Activated T-cell treated with anti-CD3 and anti-CD28 coated beads, Interleukin-2, amount 50 U/mL, for 1 hour (primary cell): Measurements from ENCODE around the gene ZSCAN32.

Experiments used
- DNase-seq: peaks from one replicate; pipeline ENCODE4 v3.0.0-alpha.2; 2020

The ZSCAN32 gene

GRCh38 chr16:3400779-3401688 is at the start of gene ZSCAN32, which contains the start of gene ZNF174:
Gene ZSCAN32, minus strand, starts transcription at chr16:3401004. Its CDS starts 3,447 bp downstream, at chr16:3397557.
Gene ZNF174, plus strand, starts transcription at chr16:3401215. Its CDS starts 790 bp downstream, at chr16:3402005.
- peak; percentile 96 for DNase-seq

- no peak for DNase-seq
Observed at GRCh38 chr16:3444032-3444388, 43.2 kb upstream of the ZSCAN32 start.

- DNase-seq = peak; percentile 70
Observed at GRCh38 chr16:3443108-3444031, 42.6 kb upstream of the ZSCAN32 start, which contains the start of the genes NAA60 and ZNF597. Gene NAA60, plus strand, starts transcription at chr16:3443680. Its CDS starts 32,548 bp downstream, at chr16:3476228. Gene ZNF597, minus strand, starts transcription at chr16:3443504. Its CDS starts 351 bp downstream, at chr16:3443153.

- no peak for DNase-seq
Observed at GRCh38 chr16:3439637-3440036, 38.8 kb upstream of the ZSCAN32 start.

- no peak for DNase-seq
Observed at GRCh38 chr16:3434373-3434772, 33.6 kb upstream of the ZSCAN32 start.

GRCh38 chr16:3431779-3432219 is 31.0 kb upstream of the ZSCAN32 start:
- peak; percentile 36 for DNase-seq

- DNase-seq = no peak
Observed at GRCh38 chr16:3413730-3414379, 13.1 kb upstream of the ZSCAN32 start.

- no peak for DNase-seq
Observed at GRCh38 chr16:3408561-3409197, 7.9 kb upstream of the ZSCAN32 start.

- DNase-seq = no peak
Observed at GRCh38 chr16:3401719-3402397, 1.1 kb upstream of the ZSCAN32 start.

GRCh38 chr16:3400446-3400778 is 392 bp downstream of the ZSCAN32 start:
- no peak for DNase-seq

- no peak for DNase-seq
Observed at GRCh38 chr16:3389663-3390338, 11.0 kb downstream of the ZSCAN32 start.

- no peak for DNase-seq
Observed at GRCh38 chr16:3388325-3388724, 12.5 kb downstream of the ZSCAN32 start.

GRCh38 chr16:3383045-3383448 is 17.8 kb downstream of the ZSCAN32 start:
- no peak for DNase-seq

- no peak for DNase-seq
Observed at GRCh38 chr16:3377917-3378316, 22.9 kb downstream of the ZSCAN32 start.

- no peak for DNase-seq
Observed at GRCh38 chr16:3375680-3376079, 25.1 kb downstream of the ZSCAN32 start.

GRCh38 chr16:3369073-3369472 is 31.7 kb downstream of the ZSCAN32 start:
- no peak for DNase-seq

- peak; percentile 81 for DNase-seq
Observed at GRCh38 chr16:3364774-3365427, 35.9 kb downstream of the ZSCAN32 start.

GRCh38 chr16:3363793-3364192 is 37.0 kb downstream of the ZSCAN32 start:
- no peak for DNase-seq

- no peak for DNase-seq
Observed at GRCh38 chr16:3362931-3363330, 37.9 kb downstream of the ZSCAN32 start.

- DNase-seq = no peak
Observed at GRCh38 chr16:3358871-3359270, 41.9 kb downstream of the ZSCAN32 start.

GRCh38 chr16:3356118-3356517 is 44.7 kb downstream of the ZSCAN32 start:
- no peak for DNase-seq
